COR-L47 (cell line): ENCODE measurements around the gene SLC16A10.
A peak's percentile ranks its signal among the peaks of the same experiment; 100 is the strongest.
"Not testable (repeated sequence)": the region's sequence is repeated elsewhere in the genome, so short reads cannot be mapped to it uniquely, and the experiment has no call there.

Source experiments
- DNase-seq: peaks from one replicate; lab custom pipeline; 2025; lab: John Stamatoyannopoulos, UW

SLC16A10 gene

DNA sequence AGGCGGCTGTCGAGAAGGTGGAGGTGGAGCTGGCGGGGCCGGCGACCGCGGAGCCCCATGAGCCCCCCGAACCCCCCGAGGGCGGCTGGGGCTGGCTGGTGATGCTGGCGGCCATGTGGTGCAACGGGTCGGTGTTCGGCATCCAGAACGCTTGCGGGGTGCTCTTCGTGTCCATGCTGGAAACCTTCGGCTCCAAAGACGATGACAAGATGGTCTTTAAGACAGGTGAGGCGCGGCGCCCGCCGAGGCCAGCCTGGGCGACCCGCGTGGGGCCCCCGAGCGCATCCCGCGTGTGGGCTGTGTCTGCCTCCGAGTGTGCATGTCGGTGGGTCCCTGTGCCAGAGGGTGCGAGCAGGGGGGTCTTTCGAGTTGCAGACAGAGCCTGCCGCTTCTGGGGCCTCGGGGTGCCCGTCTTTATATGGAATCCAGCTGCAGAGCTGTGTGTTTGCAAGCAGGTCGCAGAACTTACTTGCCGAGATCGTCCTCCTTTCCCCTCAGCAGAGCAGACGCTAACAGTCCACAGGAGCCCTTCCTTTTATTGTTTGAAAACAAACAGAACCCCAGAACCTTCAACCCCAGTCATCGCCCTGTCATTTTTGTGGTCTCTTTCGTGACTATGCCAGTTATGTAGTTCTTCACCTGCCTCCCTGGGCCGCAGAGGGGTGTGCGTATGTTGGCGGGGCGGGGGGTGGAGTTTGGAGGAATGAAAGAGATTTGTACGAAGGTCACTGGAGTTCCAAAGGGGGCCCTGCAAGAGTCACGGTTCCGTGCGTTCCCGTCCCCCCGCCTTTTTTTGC, 766 bp downstream of the SLC16A10 start:
- no peak for DNase-seq

- no peak for DNase-seq
Observed at GRCh38 chr6:111088668-111089003, 1.3 kb downstream of the SLC16A10 start.

DNA sequence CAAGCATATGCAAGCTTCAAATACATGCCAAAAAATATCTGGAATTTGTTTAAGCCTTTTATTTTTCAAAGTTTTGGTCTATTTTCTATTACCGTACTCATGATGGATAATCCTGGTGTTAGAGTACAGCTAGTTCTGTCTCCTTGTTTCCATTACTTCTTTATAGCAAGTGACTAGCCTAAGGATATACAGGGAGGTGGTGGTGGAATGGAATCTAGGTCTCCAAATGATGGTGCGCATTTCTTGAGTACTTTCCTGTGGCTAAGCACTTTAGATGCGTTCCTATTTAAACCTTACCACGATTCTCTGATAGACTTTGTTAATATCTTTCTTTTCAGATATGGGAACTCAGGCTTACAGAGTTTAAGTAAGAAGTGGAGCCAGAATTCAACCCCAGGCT, 3.5 kb downstream of the SLC16A10 start:
- DNase-seq = no peak

GRCh38 chr6:111091987-111092386, 4.7 kb downstream of the SLC16A10 start:
- DNase-seq = no peak

DNA sequence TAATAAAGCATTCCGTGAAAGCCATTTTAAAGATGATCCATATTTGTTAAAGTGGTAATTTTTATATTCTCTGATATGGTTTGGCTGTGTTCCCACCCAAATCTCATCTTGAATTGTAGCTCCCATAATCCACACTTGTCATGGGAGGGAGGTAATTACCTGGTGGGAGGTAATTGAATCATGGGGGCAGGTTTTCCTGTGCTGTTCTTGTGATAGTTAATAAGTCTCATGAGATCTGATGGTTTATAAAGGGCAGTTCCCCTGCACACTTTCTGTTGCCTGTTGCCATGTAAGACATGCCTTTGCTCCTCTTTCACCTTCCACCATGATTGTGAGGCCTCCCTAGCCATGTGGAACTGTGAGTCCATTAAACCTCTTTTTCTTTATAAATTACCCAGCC, 8.2 kb downstream of the SLC16A10 start:
- DNase-seq = not testable (repeated sequence)

DNA sequence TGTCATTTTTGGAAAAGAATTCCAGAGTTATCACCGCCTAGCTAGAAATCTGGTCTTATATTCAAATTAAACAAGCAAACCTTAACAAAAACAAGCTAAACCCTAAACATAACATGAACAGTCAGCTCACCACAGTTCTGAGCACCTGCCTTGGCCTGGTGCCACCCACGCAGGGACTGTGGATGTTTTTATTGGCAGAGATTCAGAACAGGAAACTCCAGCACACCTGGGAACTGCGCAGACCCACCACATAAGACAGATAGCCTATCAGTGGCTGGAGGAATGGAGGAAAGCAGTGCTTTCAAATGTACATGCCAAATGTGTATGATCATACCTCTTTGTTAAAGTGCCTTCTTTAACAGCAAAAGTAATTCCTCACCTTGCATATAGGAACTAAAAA, 8.9 kb downstream of the SLC16A10 start:
- DNase-seq = peak; percentile 79

- DNase-seq = no peak
Observed at GRCh38 chr6:111098597-111098996, 11.3 kb downstream of the SLC16A10 start.

DNA sequence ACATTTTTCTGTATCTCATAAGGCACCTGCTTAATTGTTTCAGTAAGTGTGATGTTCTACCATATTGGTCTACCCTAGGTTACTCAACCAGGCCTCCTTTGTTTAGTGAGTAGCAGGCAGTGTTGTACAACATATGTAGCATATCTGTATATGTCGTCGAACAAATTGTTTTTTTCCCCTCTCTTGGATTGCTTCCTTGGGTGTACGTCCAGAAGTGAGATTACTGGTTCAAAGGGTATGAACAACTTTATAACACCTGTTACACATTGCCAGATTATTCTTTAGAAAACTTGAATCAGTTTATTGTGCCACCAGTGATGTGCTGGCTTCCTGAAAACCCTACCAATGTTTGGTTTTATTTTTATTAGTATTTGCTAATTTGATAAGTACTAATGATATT, 14.7 kb downstream of the SLC16A10 start:
- DNase-seq = no peak

DNA sequence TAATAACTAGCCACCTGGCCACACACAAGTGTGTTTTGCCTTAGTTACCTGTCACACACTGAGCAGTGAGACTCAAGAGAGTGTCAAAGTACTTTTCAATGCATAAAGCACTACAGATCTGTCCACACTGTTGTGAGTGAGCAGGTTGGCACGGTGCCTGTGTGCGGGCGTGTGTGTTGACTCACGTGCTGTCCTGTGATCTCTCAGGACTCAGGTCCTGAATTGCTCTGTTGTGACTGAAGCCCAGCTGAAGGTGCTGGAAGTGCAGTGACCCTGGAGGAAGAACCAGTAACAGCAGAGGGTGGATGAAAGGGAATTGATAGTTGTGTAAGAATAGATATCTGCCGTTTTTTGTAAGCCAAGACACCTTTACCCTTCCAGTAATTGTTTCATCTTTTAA, 18.3 kb downstream of the SLC16A10 start:
- DNase-seq = no peak

GRCh38 chr6:111107589-111107988, 20.3 kb downstream of the SLC16A10 start:
- no peak for DNase-seq

DNA sequence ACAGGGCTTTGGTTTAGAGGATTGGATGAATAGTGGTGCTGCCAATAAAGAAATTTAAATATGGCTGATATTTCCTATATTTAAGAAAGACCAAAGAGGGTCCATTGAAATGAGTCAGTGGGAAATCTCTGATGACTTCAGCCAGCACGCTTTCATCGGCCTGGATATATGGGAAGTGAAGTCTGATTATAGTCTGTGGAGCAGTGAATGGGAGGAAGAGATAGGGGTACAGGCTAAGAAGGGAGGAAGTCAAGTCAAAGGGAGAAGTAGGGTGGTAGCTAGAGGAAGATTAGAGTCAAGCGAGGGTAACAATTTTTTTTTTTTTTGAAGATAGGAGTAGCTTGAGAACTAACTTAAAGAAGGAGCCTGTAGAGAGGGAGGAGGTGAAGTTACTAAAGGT, 22.7 kb downstream of the SLC16A10 start:
- DNase-seq = no peak

DNA sequence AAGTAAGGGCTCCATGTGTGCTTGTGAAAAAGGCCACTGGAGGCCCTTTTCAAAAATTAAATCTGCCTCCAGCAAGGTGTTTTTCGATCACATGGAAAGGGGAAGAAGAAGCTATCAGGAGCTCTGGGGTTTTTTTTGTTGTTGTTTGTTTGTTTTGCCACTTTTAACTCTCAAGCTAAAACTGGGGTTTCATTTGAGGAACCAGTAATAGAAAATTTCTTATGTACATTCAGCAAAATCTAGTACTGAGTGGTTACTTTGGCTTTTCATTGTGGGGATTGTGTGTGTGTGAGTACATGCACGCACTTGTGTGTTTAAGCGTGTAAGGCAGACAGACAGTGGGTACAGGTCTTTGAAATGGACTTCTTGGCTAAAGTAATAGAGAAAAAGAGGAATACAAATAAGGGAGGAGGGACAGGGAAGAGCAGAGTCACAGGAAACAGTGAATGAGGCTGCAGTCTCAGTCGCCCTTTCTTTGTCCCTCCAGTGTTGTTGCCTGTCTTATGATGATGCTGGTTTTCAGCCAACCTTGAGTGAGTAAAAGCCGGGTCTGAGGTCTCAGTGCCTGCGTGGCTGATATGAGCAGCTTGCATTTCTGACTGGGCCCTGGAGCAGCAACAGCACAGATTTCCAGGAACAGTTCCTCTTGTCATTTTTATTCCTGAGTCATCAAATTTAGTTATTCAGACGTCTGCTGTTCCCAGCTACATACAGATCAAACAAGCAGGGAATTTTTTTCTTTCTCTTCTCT, 26.2 kb downstream of the SLC16A10 start:
- DNase-seq = no peak

- no peak for DNase-seq
Observed at GRCh38 chr6:111114087-111114443, 26.8 kb downstream of the SLC16A10 start.

DNA sequence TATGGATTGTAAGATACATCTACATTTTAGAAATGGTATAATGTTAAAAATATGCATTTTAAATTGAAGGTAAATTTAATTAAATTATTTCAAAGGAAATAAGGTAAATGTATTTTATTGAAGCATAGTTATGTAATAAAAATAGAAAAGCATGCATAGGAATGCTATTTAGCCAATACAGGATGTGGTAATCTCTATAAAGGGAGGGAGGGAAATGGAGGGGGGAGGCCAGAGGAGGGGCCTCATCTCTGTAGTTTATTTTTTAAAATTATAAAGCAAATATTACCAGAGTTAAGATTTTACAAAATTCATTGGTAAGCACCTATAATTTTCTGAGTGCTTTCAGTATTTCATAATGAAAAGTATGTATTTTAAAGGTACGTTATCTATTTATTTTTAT, 27.2 kb downstream of the SLC16A10 start:
- DNase-seq = no peak

DNA sequence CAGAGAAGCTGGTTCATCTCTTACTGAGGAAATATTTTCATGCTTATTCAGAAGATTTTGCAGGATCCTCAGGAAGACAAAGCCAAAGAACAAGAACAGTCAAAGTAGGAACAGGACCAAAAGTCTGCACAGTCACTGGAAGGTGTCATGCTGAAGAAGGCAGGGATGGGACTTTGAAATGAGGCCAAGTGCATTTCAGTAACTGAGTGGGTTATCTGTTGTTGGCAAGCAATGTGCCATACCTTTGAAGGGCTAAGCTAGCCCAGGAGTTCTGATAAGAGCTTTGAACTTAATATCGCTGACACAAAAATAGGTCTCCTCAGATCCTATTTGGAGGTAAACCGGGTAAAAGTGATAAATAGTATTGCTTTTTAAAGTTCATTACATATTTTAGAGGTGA, 31.5 kb downstream of the SLC16A10 start:
- DNase-seq = no peak

- DNase-seq = no peak
Observed at GRCh38 chr6:111119571-111120329, 32.4 kb downstream of the SLC16A10 start.

DNA sequence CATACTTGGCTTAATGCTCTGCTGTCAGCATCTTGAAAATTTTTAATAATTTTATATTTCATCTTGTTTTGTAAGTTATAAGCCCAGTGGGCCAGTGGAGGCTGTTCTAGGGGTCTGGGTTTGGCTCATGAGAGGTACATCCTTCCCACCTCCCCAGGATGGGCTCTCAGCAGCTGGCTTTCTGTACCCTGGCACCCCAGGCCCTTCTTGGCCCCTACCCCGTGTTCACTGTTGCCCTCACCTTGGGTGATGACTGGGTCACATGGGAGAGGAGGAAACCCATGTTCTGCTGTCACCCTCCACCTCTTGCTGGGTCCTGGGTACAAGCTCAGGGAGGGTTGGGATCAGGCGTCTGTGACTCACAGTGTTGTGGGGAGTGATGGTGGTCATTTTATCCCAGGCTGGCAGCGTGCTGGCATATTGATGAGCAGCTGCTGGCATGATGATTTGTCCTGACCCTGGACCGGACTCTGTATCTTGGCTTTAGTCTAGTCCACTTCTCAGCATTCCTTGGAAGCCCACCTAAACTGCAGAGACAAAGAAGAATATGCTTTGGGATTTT, 34.6 kb downstream of the SLC16A10 start:
- no peak for DNase-seq

DNA sequence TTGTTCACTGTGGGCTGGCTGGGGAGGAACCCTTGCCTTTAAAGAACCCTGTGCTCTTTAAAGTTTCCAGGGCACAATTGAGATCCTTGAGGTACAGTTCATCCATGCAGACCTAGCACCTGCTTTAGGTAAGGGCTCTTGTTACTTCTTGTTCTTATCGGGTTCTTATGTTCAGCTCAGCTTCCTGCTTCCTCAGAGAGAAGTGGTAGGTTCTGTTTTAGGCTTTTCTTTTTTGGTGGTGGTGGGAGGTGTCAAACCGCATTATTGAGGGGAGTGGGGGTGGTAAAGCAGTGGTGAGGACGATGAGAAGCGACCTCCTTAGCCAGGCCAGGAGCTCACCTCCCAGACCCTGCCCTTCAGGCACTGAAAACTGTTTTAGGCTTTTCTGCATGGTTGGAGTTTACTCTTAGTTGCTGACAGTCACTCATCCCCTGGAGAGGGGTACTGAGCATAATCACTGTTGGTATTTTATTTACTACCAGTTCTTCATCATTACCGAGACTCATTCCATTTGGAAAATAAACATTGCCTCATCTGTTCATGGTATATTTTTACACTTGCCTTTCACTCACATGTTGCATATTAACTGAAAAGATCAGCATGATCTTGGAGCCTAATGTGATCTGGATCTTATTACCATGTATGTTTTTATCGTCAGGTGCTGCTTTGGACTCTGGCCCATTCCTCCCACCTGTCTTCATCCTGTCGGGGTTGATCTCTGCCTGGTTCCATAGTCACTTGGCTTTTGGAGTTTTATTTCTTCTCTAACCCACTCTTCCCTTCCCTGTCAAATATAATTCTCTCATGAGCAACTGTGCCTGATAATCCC, 35.4 kb downstream of the SLC16A10 start:
- DNase-seq = no peak

DNA sequence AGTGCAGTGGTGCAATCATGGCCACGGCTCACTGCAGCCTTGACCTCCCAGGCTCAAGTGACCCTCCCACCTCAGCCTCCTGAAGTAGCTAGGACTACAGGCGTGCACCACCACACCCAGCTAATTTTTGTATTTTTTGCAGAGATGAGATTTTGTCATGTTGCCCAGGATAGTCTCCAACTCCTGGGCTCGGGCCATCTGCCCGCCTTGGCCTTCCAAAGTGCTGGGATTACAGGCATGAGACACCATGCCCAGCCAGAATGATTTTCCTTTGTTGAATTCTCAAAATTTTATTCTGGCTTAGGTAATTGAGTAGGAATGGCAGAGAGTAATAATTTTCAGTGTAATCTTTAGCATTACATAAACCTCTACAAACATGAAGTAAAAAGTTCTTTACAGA, 37.1 kb downstream of the SLC16A10 start:
- no peak for DNase-seq

GRCh38 chr6:111129013-111129412, 41.7 kb downstream of the SLC16A10 start:
- DNase-seq = no peak

- DNase-seq = not testable (repeated sequence)
Observed at GRCh38 chr6:111131018-111131417, 43.7 kb downstream of the SLC16A10 start.

- not testable (repeated sequence) for DNase-seq
Observed at GRCh38 chr6:111132669-111133068, 45.4 kb downstream of the SLC16A10 start.
